SK-N-SH treated with all-trans-retinoic acid at 6 μM for 48 hours (cell line): ENCODE results near the gene NUDT1.

ENCODE experiments used
- ATAC-seq: fragments of 200-7000 bp; cut with Tn5 transposase; 3 replicates; pipeline ENCODE4 v1.9.1; 2020; ENCODE audit warnings: mild to moderate bottlenecking, moderate library complexity
- ARNTL ChIP-seq: fragments of 450-650 bp; formaldehyde crosslinking; IDR thresholded peaks from 2 replicates; pipeline ENCODE4 v1.5.0; 2020; ENCODE audit warnings: low read depth, mild to moderate bottlenecking, moderate library complexity, borderline replicate concordance
- CREB5 ChIP-seq: fragments of 250-450 bp; sonication (Bioruptor Pico); IDR thresholded peaks from 2 replicates; pipeline ENCODE4 v1.5.1; 2020; ENCODE audit warnings: low read depth, mild to moderate bottlenecking, moderate library complexity
- CSDC2 ChIP-seq: fragments of 250-450 bp; sonication (Bioruptor Pico); IDR thresholded peaks from 2 replicates; pipeline ENCODE4 v1.5.0; 2020; ENCODE audit warnings: mild to moderate bottlenecking, moderate library complexity
- CSRNP3 ChIP-seq: fragments of 250-450 bp; sonication (Bioruptor Pico); IDR thresholded peaks from 2 replicates; pipeline ENCODE4 v1.5.1; 2021; ENCODE audit warnings: mild to moderate bottlenecking, moderate library complexity
- GLIS3 ChIP-seq: fragments of 250-450 bp; sonication (Bioruptor Pico); IDR thresholded peaks from 2 replicates; pipeline ENCODE4 v1.5.0; 2020; ENCODE audit warnings: mild to moderate bottlenecking, moderate library complexity
- ISL1 ChIP-seq: fragments of 250-450 bp; sonication (Bioruptor Pico); IDR thresholded peaks from 2 replicates; pipeline ENCODE4 v2.1.2; 2022; ENCODE audit warnings: mild to moderate bottlenecking, moderate library complexity
- OSR1 ChIP-seq: fragments of 250-450 bp; sonication (Bioruptor Pico); IDR thresholded peaks from 2 replicates; pipeline ENCODE4 v1.8.0; 2022; ENCODE audit warnings: moderate library complexity, mild to moderate bottlenecking, inconsistent platforms
- PATZ1 ChIP-seq: fragments of 250-450 bp; sonication (Bioruptor Pico); IDR thresholded peaks from 2 replicates; pipeline ENCODE4 v1.8.0; 2020; ENCODE audit warnings: mild to moderate bottlenecking, moderate library complexity, borderline replicate concordance
- PPARA ChIP-seq: fragments of 250-450 bp; sonication (Bioruptor Pico); IDR thresholded peaks from 2 replicates; pipeline ENCODE4 v1.5.0; 2020; ENCODE audit warnings: mild to moderate bottlenecking, borderline replicate concordance
- SNAI2 ChIP-seq: fragments of 250-450 bp; sonication (Bioruptor Pico); IDR thresholded peaks from 2 replicates; pipeline ENCODE4 v1.5.0; 2020; ENCODE audit warnings: mild to moderate bottlenecking, moderate library complexity
- TCF4 ChIP-seq: fragments of 250-450 bp; sonication (Bioruptor Pico); IDR thresholded peaks from 2 replicates; pipeline ENCODE4 v1.8.0; 2021; ENCODE audit warnings: mild to moderate bottlenecking, moderate library complexity, borderline replicate concordance
- TOX ChIP-seq: fragments of 250-450 bp; sonication (Bioruptor Pico); IDR thresholded peaks from 2 replicates; pipeline ENCODE4 v1.8.0; 2021; ENCODE audit warnings: mild to moderate bottlenecking, moderate library complexity, borderline replicate concordance
- TSHZ2 ChIP-seq: fragments of 250-450 bp; sonication (Bioruptor Pico); IDR thresholded peaks from 2 replicates; pipeline ENCODE4 v1.5.0; 2020; ENCODE audit warnings: mild to moderate bottlenecking, moderate library complexity
- ZC3H10 ChIP-seq: fragments of 250-450 bp; sonication (Bioruptor Pico); IDR thresholded peaks from 2 replicates; pipeline ENCODE4 v1.5.1; 2021; ENCODE audit warnings: mild to moderate bottlenecking, moderate library complexity
- ZFP3 ChIP-seq: fragments of 250-450 bp; sonication (Bioruptor Pico); IDR thresholded peaks from 2 replicates; pipeline ENCODE4 v1.5.0; 2020; ENCODE audit warnings: mild to moderate bottlenecking, moderate library complexity
- ZFP30 ChIP-seq: fragments of 450-650 bp; formaldehyde crosslinking; IDR thresholded peaks from 2 replicates; pipeline ENCODE4 v1.5.0; 2022; ENCODE audit warnings: mild to moderate bottlenecking, moderate library complexity
- ZNF565 ChIP-seq: fragments of 450-650 bp; formaldehyde crosslinking; conservative IDR thresholded peaks from 2 replicates; pipeline ENCODE4 v1.5.0; 2020; ENCODE audit warnings: low read depth, mild to moderate bottlenecking, moderate library complexity
- ZNF70 ChIP-seq: fragments of 450-650 bp; formaldehyde crosslinking; IDR thresholded peaks from 2 replicates; pipeline ENCODE4 v1.5.0; 2020; ENCODE audit warnings: mild to moderate bottlenecking, moderate library complexity
- ZNF8 ChIP-seq: fragments of 450-650 bp; formaldehyde crosslinking; IDR thresholded peaks from 2 replicates; pipeline ENCODE4 v1.5.0; 2020; ENCODE audit warnings: mild to moderate bottlenecking, moderate library complexity

The NUDT1 gene

GRCh38 chr7:2287745-2288144, 45.7 kb downstream of the NUDT1 start:
- no peak for ATAC-seq
- no peak for TF ChIP-seq CSRNP3 (CRISPR knock-in tag)
- TF ChIP-seq ISL1 (CRISPR knock-in tag) = no peak
- TF ChIP-seq ZC3H10 = no peak
- TF ChIP-seq TSHZ2 = no peak

- TF ChIP-seq SNAI2 (no peak), OSR1 (no peak), PATZ1 (CRISPR knock-in tag) (no peak), ZC3H10 (no peak)
- no peak for ATAC-seq
Measured at GRCh38 chr7:2288503-2288902, 46.5 kb downstream of the NUDT1 start.

- no peak for ATAC-seq
- TF ChIP-seq PATZ1 (CRISPR knock-in tag) = no peak
- TF ChIP-seq ZFP3 (CRISPR knock-in tag) = no peak
- no peak for TF ChIP-seq CSDC2 (CRISPR knock-in tag)
- TF ChIP-seq ARNTL = no peak
- TF ChIP-seq ZNF565 (CRISPR knock-in tag) = no peak
- no peak for TF ChIP-seq TCF4 (CRISPR knock-in tag)
- no peak for TF ChIP-seq ZNF70 (CRISPR knock-in tag)
- no peak for TF ChIP-seq TSHZ2
Measured at GRCh38 chr7:2289111-2289586, 47.1 kb downstream of the NUDT1 start.

- no peak for ATAC-seq
- TF ChIP-seq TOX (CRISPR knock-in tag) = no peak
- no peak for TF ChIP-seq PATZ1 (CRISPR knock-in tag)
- no peak for TF ChIP-seq ZC3H10
- no peak for TF ChIP-seq ZNF565 (CRISPR knock-in tag)
- TF ChIP-seq ZNF8 (CRISPR knock-in tag) = no peak
- no peak for TF ChIP-seq ZNF70 (CRISPR knock-in tag)
- TF ChIP-seq ZFP30 (CRISPR knock-in tag) = no peak
- no peak for TF ChIP-seq SNAI2
- no peak for TF ChIP-seq TSHZ2
- no peak for TF ChIP-seq PPARA
- TF ChIP-seq CREB5 (CRISPR knock-in tag) = no peak
- no peak for TF ChIP-seq GLIS3
Measured at GRCh38 chr7:2289621-2290020, 47.6 kb downstream of the NUDT1 start.
